Ascending aorta (tissue), 2 donors: ENCODE data around the gene PTPRE. TPM values are rescaled to one million over a fixed set of nuclear protein-coding genes. Genes with fewer than 3 reads are reported as not detected.

Source experiments
- DNase-seq, 2 donors: peaks; one replicate each; pipeline ENCODE4 v3.0.0-alpha.2; 2019; ENCODE audit warnings: low spot score in 2 of 2
- H3K27ac ChIP-seq, 2 donors: fragments of 200-600 bp; sonication (generic); one replicate each; pipeline ENCODE4 v1.5.1; 2016 to 2017; ENCODE audit warnings: mild to moderate bottlenecking in 1 of 2
- H3K27me3 ChIP-seq: fragments of 200-600 bp; sonication (generic); one replicate; pipeline ENCODE4 v1.5.1; 2017
- H3K36me3 ChIP-seq, 2 donors: fragments of 200-600 bp; sonication (generic); one replicate each; pipeline ENCODE4 v1.5.1; 2016
- H3K4me1 ChIP-seq, 2 donors: fragments of 200-600 bp; sonication (generic); one replicate each; pipeline ENCODE4 v1.5.1; 2016 to 2017; ENCODE audit warnings: mild to moderate bottlenecking in 1 of 2
- H3K4me3 ChIP-seq, 2 donors: fragments of 200-600 bp; sonication (generic); one replicate each; pipeline ENCODE4 v1.5.1; 2016 to 2017; ENCODE audit warnings: mild to moderate bottlenecking in 1 of 2
- H3K9me3 ChIP-seq, 2 donors: fragments of 200-600 bp; sonication (generic); one replicate each; pipeline ENCODE4 v1.5.1; 2016
- intact Hi-C: fragments of 100-400 bp; cut with DNase I; formaldehyde crosslinking; loops from one replicate; pipeline ENCODE4 v1.15.1; 2023
- total RNA-seq: library from RNA; depleted of rRNA; stranded (reverse); fragments of >200 nt; gene quantifications from one replicate; pipeline ENCODE4 v1.1.0, GENCODE V29; 2016
- TF ChIP-seq, protein P1 (sequence below), 3 experiments: fragments of 200-600 bp in 2 of 3; fragments of 450-650 bp in 1 of 3; sonication (generic) in 2 of 3; IDR thresholded peaks; one replicate each; pipeline ENCODE4 v1.5.1; 2016 to 2019; ENCODE audit warnings: antibody characterized with exemption in 3 of 3, mild to moderate bottlenecking in 1 of 3, moderate library complexity in 1 of 3

Gene PTPRE
- total RNA-seq, 1 donor from 2014 or later: 14.5 TPM

DNA sequence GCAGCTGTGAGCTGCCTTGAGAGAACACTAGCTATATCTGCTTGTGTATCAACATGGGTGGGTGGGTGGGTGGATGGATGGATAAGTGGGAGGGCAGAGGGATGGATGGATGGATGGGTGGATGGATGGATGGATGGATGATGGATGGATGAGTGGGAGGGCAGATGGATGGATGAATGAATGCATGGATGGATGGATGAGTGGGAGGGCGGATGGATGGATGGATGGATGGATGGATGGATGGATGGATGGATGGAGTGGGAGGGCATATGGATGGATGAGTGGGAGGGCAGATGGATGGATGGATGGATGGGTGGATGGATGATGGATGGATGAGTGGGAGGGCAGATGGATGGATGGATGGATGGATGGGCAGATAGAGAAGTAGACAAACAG, 143.2 kb downstream of the PTPRE start:
- no peak for DNase-seq
- intact Hi-C loops: no loop called here
- Histone ChIP-seq H3K36me3 (no peaks in the 10 kb centered on the region), H3K9me3 (no peaks in the 10 kb centered on the region), H3K27me3 (no peaks in the 10 kb centered on the region), H3K4me3 (no peak overlapping the region), H3K4me1 (peaks cover 3 to 10% of the 10 kb centered on the region in 2 donors), H3K27ac (no peak overlapping the region)
- TF ChIP-seq, protein P1, sequence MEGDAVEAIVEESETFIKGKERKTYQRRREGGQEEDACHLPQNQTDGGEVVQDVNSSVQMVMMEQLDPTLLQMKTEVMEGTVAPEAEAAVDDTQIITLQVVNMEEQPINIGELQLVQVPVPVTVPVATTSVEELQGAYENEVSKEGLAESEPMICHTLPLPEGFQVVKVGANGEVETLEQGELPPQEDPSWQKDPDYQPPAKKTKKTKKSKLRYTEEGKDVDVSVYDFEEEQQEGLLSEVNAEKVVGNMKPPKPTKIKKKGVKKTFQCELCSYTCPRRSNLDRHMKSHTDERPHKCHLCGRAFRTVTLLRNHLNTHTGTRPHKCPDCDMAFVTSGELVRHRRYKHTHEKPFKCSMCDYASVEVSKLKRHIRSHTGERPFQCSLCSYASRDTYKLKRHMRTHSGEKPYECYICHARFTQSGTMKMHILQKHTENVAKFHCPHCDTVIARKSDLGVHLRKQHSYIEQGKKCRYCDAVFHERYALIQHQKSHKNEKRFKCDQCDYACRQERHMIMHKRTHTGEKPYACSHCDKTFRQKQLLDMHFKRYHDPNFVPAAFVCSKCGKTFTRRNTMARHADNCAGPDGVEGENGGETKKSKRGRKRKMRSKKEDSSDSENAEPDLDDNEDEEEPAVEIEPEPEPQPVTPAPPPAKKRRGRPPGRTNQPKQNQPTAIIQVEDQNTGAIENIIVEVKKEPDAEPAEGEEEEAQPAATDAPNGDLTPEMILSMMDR (IDR thresholded peaks at IDR 0.05): no peak

DNA sequence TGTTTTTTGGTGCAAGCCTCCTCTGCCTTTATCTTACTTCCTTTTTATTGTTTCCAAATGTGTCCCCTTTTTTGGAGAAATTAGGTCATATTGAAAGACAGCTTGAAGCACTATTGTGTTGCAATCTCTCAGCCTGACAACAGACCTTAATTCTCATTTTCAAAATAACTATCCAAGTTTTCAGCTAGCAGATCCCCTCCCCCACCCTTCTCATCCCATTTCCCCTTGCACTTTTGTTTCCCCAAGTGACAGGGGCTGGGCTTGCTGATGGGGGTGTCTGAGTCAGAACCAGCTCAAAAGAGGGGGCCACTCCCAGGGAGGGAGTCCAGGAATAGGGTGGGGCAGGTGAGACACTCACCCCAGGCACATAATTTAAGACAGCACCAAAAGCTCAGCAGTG, 144.0 kb downstream of the PTPRE start:
- Histone ChIP-seq H3K9me3 (no peaks in the 10 kb centered on the region), H3K4me1 (peaks cover 3 to 10% of the 10 kb centered on the region in 2 donors), H3K27me3 (no peaks in the 10 kb centered on the region), H3K27ac (peak overlapping the region in 1 of 2 donors; percentile 23), H3K36me3 (no peaks in the 10 kb centered on the region), H3K4me3 (no peak overlapping the region)
- intact Hi-C loops: no loop called here
- DNase-seq: no peak
- TF ChIP-seq, protein P1 (IDR thresholded peaks at IDR 0.05): no peak

DNA sequence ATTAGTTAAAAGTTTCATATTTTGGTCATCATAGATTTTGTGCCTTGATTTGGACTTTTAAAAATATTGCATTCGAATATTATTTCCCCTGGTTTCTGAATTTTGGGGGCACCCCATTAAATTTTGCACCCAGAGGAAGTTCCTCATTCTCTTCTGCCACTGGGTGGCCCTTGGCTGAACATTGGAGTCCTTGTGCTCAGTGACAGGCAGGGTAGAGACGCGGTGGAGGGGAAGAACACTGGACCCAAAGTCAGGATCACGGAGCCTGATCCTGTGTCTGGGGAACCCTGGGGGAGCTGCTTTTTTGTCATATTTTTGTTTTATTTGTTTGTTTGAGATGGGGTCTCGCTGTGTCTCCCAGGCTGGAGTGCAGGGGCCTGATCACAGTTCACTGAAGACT, 144.6 kb downstream of the PTPRE start:
- Histone ChIP-seq H3K27me3 (no peaks in the 10 kb centered on the region), H3K27ac (peak overlapping the region in 1 of 2 donors; percentile 28), H3K4me1 (peaks cover 3 to 8% of the 10 kb centered on the region in 2 donors), H3K36me3 (no peaks in the 10 kb centered on the region), H3K4me3 (no peak overlapping the region), H3K9me3 (no peaks in the 10 kb centered on the region)
- intact Hi-C loops: no loop called here
- TF ChIP-seq, protein P1 (IDR thresholded peaks at IDR 0.05): no peak
- DNase-seq: peak in 1 of 2 donors; percentile 57

DNA sequence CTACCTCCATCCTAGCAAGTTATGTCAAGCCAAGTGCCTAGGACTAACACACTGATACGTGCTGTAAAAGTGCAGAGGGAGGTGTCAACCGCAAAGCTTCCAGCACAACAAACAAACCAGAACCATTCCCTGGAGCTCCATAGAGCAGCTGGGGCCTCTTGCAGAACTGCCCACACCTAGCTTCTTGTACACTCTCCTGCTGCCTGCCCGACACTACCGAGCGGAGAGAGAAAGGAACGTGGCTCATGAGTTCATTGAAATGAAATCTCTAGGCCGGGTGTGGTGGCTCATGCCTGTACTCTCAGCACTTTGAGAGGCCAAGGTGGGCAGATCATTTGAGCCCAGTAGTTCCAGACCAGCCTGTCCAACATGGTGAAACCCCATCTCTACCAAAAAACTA, 145.8 kb downstream of the PTPRE start:
- H3K27me3 ChIP-seq: no peaks in the 10 kb centered on the region
- TF ChIP-seq, protein P1 (IDR thresholded peaks at IDR 0.05): no peak
- H3K4me1 ChIP-seq: peaks cover 2 to 4% of the 10 kb centered on the region in 2 donors
- no peaks in the 10 kb centered on the region for H3K36me3 ChIP-seq
- intact Hi-C loops: no loop called here
- no peak overlapping the region for H3K27ac ChIP-seq
- H3K4me3 ChIP-seq: no peak overlapping the region
- H3K9me3 ChIP-seq: no peaks in the 10 kb centered on the region
- DNase-seq: no peak

DNA sequence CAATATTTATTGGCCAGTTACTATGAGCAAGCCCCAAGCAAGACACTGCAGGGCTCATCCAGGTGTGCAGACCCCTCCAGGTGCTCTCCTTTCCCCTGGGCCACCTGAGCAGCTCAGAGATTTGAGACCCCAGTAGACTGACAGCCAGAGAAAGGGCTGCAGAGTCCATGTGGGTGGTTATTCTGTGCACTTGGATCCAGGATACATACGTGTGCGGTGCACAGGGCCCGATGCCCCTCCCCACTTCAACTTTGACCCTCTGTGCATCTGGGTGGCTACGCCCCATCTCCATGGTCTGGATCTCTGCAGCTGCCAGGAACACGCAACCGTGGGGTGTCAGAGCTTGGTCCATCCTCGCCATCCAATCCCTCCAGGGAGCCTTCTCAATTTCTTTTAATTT, 146.5 kb downstream of the PTPRE start:
- H3K27me3 ChIP-seq: no peaks in the 10 kb centered on the region
- intact Hi-C loops: no loop called here
- TF ChIP-seq, protein P1 (IDR thresholded peaks at IDR 0.05): no peak
- no peaks in the 10 kb centered on the region for H3K36me3 ChIP-seq
- H3K27ac ChIP-seq: no peak overlapping the region
- no peak overlapping the region for H3K4me3 ChIP-seq
- peaks cover 2 to 4% of the 10 kb centered on the region in 2 donors for H3K4me1 ChIP-seq
- DNase-seq: no peak
- no peaks in the 10 kb centered on the region for H3K9me3 ChIP-seq
